Activated naive CD8-positive, alpha-beta T cell (primary cell): ENCODE results near the gene GPR61.

ENCODE experiments used
- H3K27ac Mint-ChIP-seq: one replicate; pipeline ENCODE4 v1.8.0; 2021; ENCODE audit warnings: mixed read lengths
- H3K27me3 Mint-ChIP-seq: one replicate; pipeline ENCODE4 v1.8.0; 2021; ENCODE audit warnings: mixed read lengths
- H3K36me3 Mint-ChIP-seq: one replicate; pipeline ENCODE4 v1.8.0; 2021; ENCODE audit warnings: mixed read lengths
- H3K4me1 Mint-ChIP-seq: one replicate; pipeline ENCODE4 v1.8.0; 2021; ENCODE audit warnings: low read depth, mixed read lengths
- H3K4me3 Mint-ChIP-seq: one replicate; pipeline ENCODE4 v1.8.0; 2021; ENCODE audit warnings: mild to moderate bottlenecking, mixed read lengths
- H3K9me3 Mint-ChIP-seq: one replicate; pipeline ENCODE4 v1.8.0; 2021; ENCODE audit warnings: low read depth, mixed read lengths

GPR61 gene

GRCh38 chr1:109565241-109565640 lies 25.6 kb downstream of the GPR61 start:
- no peaks in the 10 kb centered on the region for H3K9me3 Mint-ChIP-seq
- no peak overlapping the region for H3K4me3 Mint-ChIP-seq
- no peak overlapping the region for H3K27ac Mint-ChIP-seq
- H3K4me1 Mint-ChIP-seq, result peaks cover 66% of the 10 kb centered on the region
- H3K36me3 Mint-ChIP-seq, result no peaks in the 10 kb centered on the region
- no peaks in the 10 kb centered on the region for H3K27me3 Mint-ChIP-seq

- no peaks in the 10 kb centered on the region for H3K36me3 Mint-ChIP-seq
- no peaks in the 10 kb centered on the region for H3K9me3 Mint-ChIP-seq
- no peaks in the 10 kb centered on the region for H3K27me3 Mint-ChIP-seq
- H3K4me3 Mint-ChIP-seq, result no peak overlapping the region
- no peak overlapping the region for H3K27ac Mint-ChIP-seq
- H3K4me1 Mint-ChIP-seq, result peaks cover 48% of the 10 kb centered on the region
Measured at GRCh38 chr1:109566982-109567381, 27.3 kb downstream of the GPR61 start.

- peaks cover 48% of the 10 kb centered on the region for H3K4me1 Mint-ChIP-seq
- H3K4me3 Mint-ChIP-seq, result no peak overlapping the region
- H3K36me3 Mint-ChIP-seq, result no peaks in the 10 kb centered on the region
- H3K27ac Mint-ChIP-seq, result no peak overlapping the region
- H3K27me3 Mint-ChIP-seq, result no peaks in the 10 kb centered on the region
- H3K9me3 Mint-ChIP-seq, result no peaks in the 10 kb centered on the region
Measured at GRCh38 chr1:109567877-109568672, 28.4 kb downstream of the GPR61 start.

DNA sequence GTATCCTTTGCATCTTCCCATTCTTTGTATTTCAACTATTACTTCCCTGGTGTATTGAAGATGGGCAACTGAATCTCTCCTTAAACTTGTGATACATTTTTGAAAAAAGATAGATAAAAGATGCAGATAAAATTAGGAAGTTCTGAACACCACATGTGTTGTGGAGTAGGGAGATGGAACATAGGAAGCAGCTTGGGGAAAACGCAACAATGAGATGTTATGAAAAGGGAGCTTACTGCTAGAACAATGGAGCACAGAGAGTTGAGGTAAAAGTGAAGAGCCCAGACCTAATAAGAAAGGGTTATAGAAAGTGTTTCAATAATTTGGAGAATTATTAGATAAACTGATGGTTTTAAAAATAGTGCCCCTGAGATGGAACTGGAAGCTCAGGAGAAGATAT lies 29.7 kb downstream of the GPR61 start:
- Mint-ChIP-seq H3K9me3 (no peaks in the 10 kb centered on the region), H3K36me3 (no peaks in the 10 kb centered on the region), H3K4me3 (no peak overlapping the region), H3K4me1 (peaks cover 43% of the 10 kb centered on the region), H3K27ac (no peak overlapping the region), H3K27me3 (no peaks in the 10 kb centered on the region)

DNA sequence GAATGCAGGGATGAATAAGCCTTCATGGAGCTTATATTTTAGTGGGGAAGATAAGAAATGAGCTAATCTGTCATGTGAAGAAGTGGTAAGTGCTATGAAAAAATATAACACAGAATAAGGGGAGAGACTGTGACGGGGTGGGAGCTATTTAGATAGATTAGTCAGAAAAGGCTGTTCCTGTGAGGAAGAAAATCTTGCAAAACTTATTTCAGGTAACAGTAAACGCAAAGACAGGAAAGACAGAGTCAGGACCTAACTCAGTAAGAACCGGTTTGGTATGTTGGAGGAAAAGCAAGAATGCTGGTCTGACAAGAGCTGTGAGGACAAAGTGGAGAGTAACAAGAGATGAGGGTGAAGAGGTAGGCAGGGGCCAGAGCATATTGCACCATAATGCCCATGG lies 30.7 kb downstream of the GPR61 start:
- no peak overlapping the region for H3K4me3 Mint-ChIP-seq

DNA sequence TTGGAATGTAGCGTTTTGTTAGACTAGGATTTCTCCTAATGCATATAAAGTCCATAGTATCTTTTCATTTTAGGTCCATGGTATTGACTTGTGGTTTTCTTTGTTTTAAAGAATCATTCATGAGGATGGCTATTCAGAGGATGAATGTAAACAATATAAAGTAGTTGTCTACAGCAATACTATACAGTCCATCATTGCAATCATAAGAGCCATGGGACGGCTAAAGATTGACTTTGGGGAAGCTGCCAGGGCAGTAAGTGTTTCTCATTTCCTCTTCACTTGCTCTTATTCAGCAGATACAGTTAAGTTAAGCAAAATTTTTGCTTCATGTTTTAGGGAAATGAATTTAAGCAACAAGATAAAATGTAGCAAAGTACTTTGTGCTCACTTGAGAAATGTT lies 34.1 kb downstream of the GPR61 start:
- Mint-ChIP-seq H3K27me3 (no peaks in the 10 kb centered on the region), H3K4me1 (peaks cover 13% of the 10 kb centered on the region), H3K4me3 (no peak overlapping the region), H3K27ac (no peak overlapping the region), H3K9me3 (no peaks in the 10 kb centered on the region), H3K36me3 (peaks cover 3% of the 10 kb centered on the region)

More for the DNA sequence above, 30.7 kb downstream of the GPR61 start:
- H3K27me3 Mint-ChIP-seq, result no peaks in the 10 kb centered on the region
- no peaks in the 10 kb centered on the region for H3K36me3 Mint-ChIP-seq
- H3K4me1 Mint-ChIP-seq, result peaks cover 37% of the 10 kb centered on the region
- no peaks in the 10 kb centered on the region for H3K9me3 Mint-ChIP-seq
- no peak overlapping the region for H3K27ac Mint-ChIP-seq

GRCh38 chr1:109578947-109579443 lies 39.3 kb downstream of the GPR61 start:
- Mint-ChIP-seq H3K27me3 (no peaks in the 10 kb centered on the region), H3K36me3 (peaks cover 11% of the 10 kb centered on the region), H3K4me3 (no peak overlapping the region), H3K27ac (peak overlapping the region; percentile 70), H3K9me3 (no peaks in the 10 kb centered on the region), H3K4me1 (peaks cover 2% of the 10 kb centered on the region)

DNA sequence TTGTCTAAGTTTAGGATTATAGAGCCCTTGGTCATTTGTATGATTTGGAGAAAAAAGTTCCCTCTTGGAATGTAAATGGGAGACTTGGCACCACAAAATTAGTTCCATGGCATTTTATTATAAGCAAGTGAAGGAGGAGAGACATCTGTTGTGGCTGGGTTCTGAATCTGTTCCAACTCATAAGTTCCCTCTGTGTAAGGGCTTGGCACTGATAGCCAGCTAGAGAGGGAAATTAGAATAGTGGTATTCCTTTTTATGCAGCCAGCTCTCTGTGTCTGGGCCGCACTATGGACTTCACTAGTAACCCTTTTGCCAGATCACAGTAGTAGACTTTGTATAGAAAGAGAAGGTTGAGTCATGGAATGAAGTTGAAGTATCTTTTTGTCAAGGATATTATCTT lies 39.8 kb downstream of the GPR61 start:
- Mint-ChIP-seq H3K9me3 (no peaks in the 10 kb centered on the region), H3K27me3 (no peaks in the 10 kb centered on the region), H3K4me1 (peaks cover 2% of the 10 kb centered on the region), H3K36me3 (peaks cover 11% of the 10 kb centered on the region), H3K27ac (no peak overlapping the region), H3K4me3 (no peak overlapping the region)

DNA sequence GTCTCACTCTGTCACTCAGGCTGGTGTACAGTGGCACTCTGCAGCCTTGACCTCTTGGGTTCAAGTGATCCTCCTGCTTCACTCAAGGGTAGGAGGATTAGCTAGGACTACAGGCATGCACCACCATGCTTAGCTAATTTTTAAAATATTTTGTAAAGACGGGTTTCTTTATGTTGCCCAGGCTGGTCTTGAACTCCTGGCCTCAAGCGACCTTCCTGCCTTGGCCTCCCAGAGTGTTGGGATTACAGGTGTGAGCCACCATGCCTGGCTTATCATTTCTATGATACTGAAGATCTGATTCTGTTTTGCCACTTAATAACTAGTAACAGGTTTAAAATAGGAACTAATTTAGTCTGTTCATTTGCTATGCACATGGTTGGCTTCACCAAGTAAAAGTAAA lies 42.3 kb downstream of the GPR61 start:
- Mint-ChIP-seq H3K27ac (no peak overlapping the region), H3K9me3 (no peaks in the 10 kb centered on the region), H3K36me3 (peaks cover 11% of the 10 kb centered on the region), H3K4me1 (peaks cover 2% of the 10 kb centered on the region), H3K27me3 (no peaks in the 10 kb centered on the region), H3K4me3 (no peak overlapping the region)

DNA sequence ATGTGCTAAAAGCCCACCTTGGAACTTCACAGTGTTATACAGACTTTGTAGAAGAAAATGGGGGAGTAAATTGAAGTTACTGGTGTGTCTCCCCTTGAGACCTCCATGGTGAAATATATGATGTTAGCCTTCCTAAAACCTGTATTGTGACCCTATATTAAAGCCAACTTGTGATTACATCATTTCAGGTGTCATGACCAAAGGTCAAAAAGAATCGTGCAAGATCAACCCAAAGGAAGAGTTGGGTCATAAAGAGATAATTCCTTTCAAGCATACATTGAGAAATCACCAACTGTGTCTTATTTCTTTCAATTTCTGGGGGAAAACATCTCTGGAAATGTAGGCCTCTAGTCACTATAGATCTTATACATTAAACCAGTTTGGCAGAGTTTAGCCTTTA lies 45.1 kb downstream of the GPR61 start:
- Mint-ChIP-seq H3K27me3 (no peaks in the 10 kb centered on the region), H3K9me3 (no peaks in the 10 kb centered on the region), H3K4me3 (no peak overlapping the region), H3K27ac (peak overlapping the region; percentile 10), H3K4me1 (no peaks in the 10 kb centered on the region), H3K36me3 (peaks cover 10% of the 10 kb centered on the region)

DNA sequence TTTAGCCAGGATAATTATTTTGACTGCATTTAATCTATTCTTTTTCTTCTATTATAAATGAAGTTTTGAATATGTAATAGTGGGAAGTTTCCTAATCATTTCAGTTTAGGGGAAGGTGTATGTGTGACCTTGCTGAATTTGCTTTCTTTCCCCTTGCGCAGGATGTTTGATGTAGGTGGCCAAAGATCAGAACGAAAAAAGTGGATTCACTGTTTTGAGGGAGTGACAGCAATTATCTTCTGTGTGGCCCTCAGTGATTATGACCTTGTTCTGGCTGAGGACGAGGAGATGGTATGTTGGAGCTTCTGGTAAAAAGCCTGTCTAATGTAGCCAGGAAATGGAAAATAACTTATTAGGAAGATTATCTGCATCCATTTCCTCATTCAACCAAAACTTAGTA lies 46.4 kb downstream of the GPR61 start:
- Mint-ChIP-seq H3K27ac (no peak overlapping the region), H3K27me3 (no peaks in the 10 kb centered on the region), H3K4me1 (no peaks in the 10 kb centered on the region), H3K9me3 (no peaks in the 10 kb centered on the region), H3K4me3 (no peak overlapping the region), H3K36me3 (peaks cover 7% of the 10 kb centered on the region)

DNA sequence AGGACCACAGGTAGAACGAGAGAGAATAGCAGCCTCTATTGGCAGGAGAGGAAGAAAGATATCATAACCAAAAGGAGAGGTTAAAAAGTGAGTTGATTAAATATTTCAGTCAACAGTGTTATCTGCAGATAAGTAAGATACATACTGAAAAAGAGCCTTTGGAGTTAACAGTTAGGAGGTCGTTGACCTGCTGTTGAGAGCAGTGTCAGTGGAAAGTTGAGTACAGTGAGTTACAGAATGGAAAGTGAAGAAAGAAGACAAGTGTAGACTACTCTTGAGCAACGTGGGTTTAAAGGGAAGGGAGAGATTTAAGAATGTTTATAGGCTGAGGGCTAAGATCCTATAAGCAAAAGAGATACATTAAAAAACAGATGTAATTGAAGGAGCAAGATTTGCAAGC lies 49.5 kb downstream of the GPR61 start:
- peak overlapping the region; percentile 28 for H3K27ac Mint-ChIP-seq
- H3K9me3 Mint-ChIP-seq, result no peaks in the 10 kb centered on the region

DNA sequence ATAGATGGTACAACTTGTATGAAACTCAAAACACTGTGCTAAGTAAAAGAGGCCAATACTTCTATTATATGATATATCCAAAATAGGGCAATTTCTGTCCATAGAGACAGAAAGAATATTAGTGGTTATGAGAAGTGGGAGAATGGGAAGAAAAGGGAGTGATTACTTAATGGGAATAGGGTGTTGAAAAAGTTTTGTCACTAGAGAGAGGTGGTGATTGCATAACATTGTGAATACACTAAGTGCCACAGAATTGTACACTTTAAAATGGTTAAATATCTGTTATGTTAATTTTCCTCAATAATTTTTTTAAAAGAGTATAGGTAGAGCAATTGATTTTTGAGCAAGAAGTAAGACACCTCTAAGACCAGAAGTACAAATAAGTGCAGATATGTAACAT lies 50.0 kb downstream of the GPR61 start:
- H3K27ac Mint-ChIP-seq, result no peak overlapping the region
- H3K9me3 Mint-ChIP-seq, result no peaks in the 10 kb centered on the region
- peaks cover 8% of the 10 kb centered on the region for H3K36me3 Mint-ChIP-seq
- H3K4me1 Mint-ChIP-seq, result no peaks in the 10 kb centered on the region
- no peak overlapping the region for H3K4me3 Mint-ChIP-seq
- no peaks in the 10 kb centered on the region for H3K27me3 Mint-ChIP-seq

More for the DNA sequence above, 49.5 kb downstream of the GPR61 start:
- no peaks in the 10 kb centered on the region for H3K4me1 Mint-ChIP-seq
- H3K27me3 Mint-ChIP-seq, result no peaks in the 10 kb centered on the region
- H3K36me3 Mint-ChIP-seq, result peaks cover 7% of the 10 kb centered on the region
- H3K4me3 Mint-ChIP-seq, result no peak overlapping the region

DNA sequence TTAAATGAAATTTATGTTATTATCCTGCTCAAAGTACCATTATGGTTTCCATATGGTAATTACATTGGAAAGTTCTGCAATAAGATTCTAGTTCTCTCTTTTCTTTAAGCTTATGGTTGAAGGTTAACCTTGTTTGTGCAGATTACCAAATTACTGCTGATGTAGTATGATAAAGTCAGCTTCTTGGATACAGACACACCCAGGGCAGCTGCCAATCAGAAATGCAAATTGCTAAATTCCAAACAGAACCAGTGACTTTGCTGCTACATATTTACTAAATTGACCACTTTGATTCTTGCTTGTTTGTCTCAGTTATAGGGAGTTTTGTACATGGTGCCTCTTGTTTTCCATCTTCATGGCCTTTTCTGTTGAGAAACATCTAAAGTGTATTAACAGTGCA lies 53.2 kb downstream of the GPR61 start:
- H3K27me3 Mint-ChIP-seq, result no peaks in the 10 kb centered on the region
- peaks cover 7% of the 10 kb centered on the region for H3K36me3 Mint-ChIP-seq
- H3K4me1 Mint-ChIP-seq, result no peaks in the 10 kb centered on the region
- no peaks in the 10 kb centered on the region for H3K9me3 Mint-ChIP-seq
- no peak overlapping the region for H3K27ac Mint-ChIP-seq
- H3K4me3 Mint-ChIP-seq, result no peak overlapping the region

DNA sequence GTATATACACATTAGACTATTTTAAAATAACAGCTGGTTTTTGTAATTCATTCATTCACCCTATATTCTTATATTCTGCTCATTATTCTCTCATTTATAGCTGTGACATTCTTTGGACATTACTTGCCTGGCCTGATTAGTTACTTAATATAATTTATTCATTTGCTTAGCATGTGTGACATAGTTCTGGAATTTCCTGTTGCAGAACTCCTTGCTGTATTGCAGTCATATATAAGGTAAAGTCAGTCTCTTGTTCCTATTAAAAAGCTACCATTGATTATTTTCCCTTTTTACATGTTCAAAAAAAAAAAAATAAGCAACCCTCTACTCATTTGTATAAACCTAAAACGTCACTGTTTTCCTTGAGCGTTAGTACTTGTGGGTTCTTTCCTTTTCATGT lies 55.9 kb downstream of the GPR61 start:
- peaks cover 7% of the 10 kb centered on the region for H3K36me3 Mint-ChIP-seq

More for the DNA sequence above, 55.9 kb downstream of the GPR61 start:
- Mint-ChIP-seq H3K27ac (no peak overlapping the region), H3K9me3 (no peaks in the 10 kb centered on the region), H3K4me3 (no peak overlapping the region), H3K27me3 (no peaks in the 10 kb centered on the region), H3K4me1 (peaks cover 2% of the 10 kb centered on the region)
